NCI-H1092 (cell line): ENCODE measurements around the gene CD48.
"Not testable (repeated sequence)": the region's sequence is repeated elsewhere in the genome, so short reads cannot be mapped to it uniquely, and the experiment has no call there.

Experiments used
- DNase-seq: peaks from one replicate; lab custom pipeline; 2025; lab: John Stamatoyannopoulos, UW

The CD48 gene

GRCh38 chr1:160652924-160653619 lies 58.5 kb downstream of the CD48 start:
- DNase-seq = no peak

- DNase-seq = not testable (repeated sequence)
These were observed 59.5 kb downstream of the CD48 start for GRCh38 chr1:160652065-160652641.

- DNase-seq = no peak
These were observed 60.1 kb downstream of the CD48 start for GRCh38 chr1:160651433-160652064.

- no peak for DNase-seq
These were observed 64.3 kb downstream of the CD48 start for GRCh38 chr1:160647329-160647720.

GRCh38 chr1:160646711-160647328 lies 64.8 kb downstream of the CD48 start, which contains the start of gene SLAMF1:
Gene SLAMF1 (minus strand): TSS chr1:160647044. CDS start chr1:160646945, 99 bp downstream.
- no peak for DNase-seq

GRCh38 chr1:160646180-160646579 lies 65.4 kb downstream of the CD48 start:
- no peak for DNase-seq

GRCh38 chr1:160645386-160646130 lies 66.1 kb downstream of the CD48 start:
- no peak for DNase-seq

GRCh38 chr1:160644399-160644798 lies 67.2 kb downstream of the CD48 start:
- no peak for DNase-seq

GRCh38 chr1:160643138-160643537 lies 68.5 kb downstream of the CD48 start:
- DNase-seq = no peak

- no peak for DNase-seq
These were observed 69.4 kb downstream of the CD48 start for GRCh38 chr1:160642281-160642644.

GRCh38 chr1:160641323-160642280 lies 70.0 kb downstream of the CD48 start:
- no peak for DNase-seq

GRCh38 chr1:160640359-160641123 lies 71.1 kb downstream of the CD48 start:
- no peak for DNase-seq

GRCh38 chr1:160639652-160640051 lies 72.0 kb downstream of the CD48 start:
- DNase-seq = no peak

- no peak for DNase-seq
These were observed 72.7 kb downstream of the CD48 start for GRCh38 chr1:160638926-160639325.

- DNase-seq = no peak
These were observed 73.1 kb downstream of the CD48 start for GRCh38 chr1:160638540-160638857.

- no peak for DNase-seq
These were observed 73.6 kb downstream of the CD48 start for GRCh38 chr1:160637821-160638539.

- DNase-seq = no peak
These were observed 74.6 kb downstream of the CD48 start for GRCh38 chr1:160637065-160637464.

GRCh38 chr1:160636547-160636946 lies 75.1 kb downstream of the CD48 start:
- no peak for DNase-seq

GRCh38 chr1:160636076-160636475 lies 75.5 kb downstream of the CD48 start:
- DNase-seq = no peak
